Neural cell (in vitro differentiated cells): Measurements from ENCODE around the gene GRID1. TPM values are rescaled to one million over a fixed set of nuclear protein-coding genes. Genes with fewer than 3 reads are reported as not detected.

Experiments
- H2AFZ ChIP-seq: fragments of 200-600, 300-800 bp; sonication (generic), shearing (Covaris generic); 2 replicates; pipeline ENCODE4 v1.6.0; 2014; ENCODE audit warnings: low read depth, mild to moderate bottlenecking, antibody characterized with exemption, low read length, moderate library complexity
- H3F3A ChIP-seq: fragments of 200-600 bp; shearing (Covaris generic); 2 replicates; pipeline ENCODE4 v1.6.1; 2016; ENCODE audit warnings: mild to moderate bottlenecking, moderate library complexity, mixed read lengths, antibody characterized with exemption, low read length; ENCODE audit not compliant: insufficient read depth, poor library complexity, severe bottlenecking
- H3K27ac ChIP-seq: fragments of 200-600, 300-800 bp; sonication (generic), shearing (Covaris generic); 2 replicates; pipeline ENCODE4 v1.5.1; 2014; ENCODE audit warnings: mild to moderate bottlenecking, low read length, moderate library complexity
- H3K27me3 ChIP-seq: fragments of 300-800, 200-600 bp; sonication (generic), shearing (Covaris generic); 2 replicates; pipeline ENCODE4 v1.6.0; 2014; ENCODE audit warnings: mild to moderate bottlenecking, low read depth, low read length, moderate library complexity; ENCODE audit not compliant: insufficient read depth
- H3K36me3 ChIP-seq: fragments of 300-800, 200-600 bp; sonication (generic), shearing (Covaris generic); 2 replicates; pipeline ENCODE4 v1.5.1; 2014; ENCODE audit warnings: mild to moderate bottlenecking, antibody characterized with exemption, low read length, moderate library complexity; ENCODE audit not compliant: insufficient read depth
- H3K4me2 ChIP-seq: fragments of 300-800, 200-600 bp; sonication (generic), shearing (Covaris generic); 2 replicates; pipeline ENCODE4 v1.6.0; 2014; ENCODE audit warnings: mild to moderate bottlenecking, low read length
- H3K4me3 ChIP-seq: fragments of 300-800, 200-600 bp; sonication (generic), shearing (Covaris generic); 2 replicates; pipeline ENCODE4 v1.5.1; 2014; ENCODE audit warnings: mild to moderate bottlenecking, low read length, moderate library complexity
- H3K79me2 ChIP-seq: fragments of 200-600 bp; shearing (Covaris generic); replicated peaks from 2 replicates; pipeline ENCODE4 v1.6.0; 2014; ENCODE audit warnings: mild to moderate bottlenecking, low read length, moderate library complexity; ENCODE audit not compliant: insufficient read depth
- H3K9ac ChIP-seq: fragments of 300-800, 200-600 bp; sonication (generic), shearing (Covaris generic); 2 replicates; pipeline ENCODE4 v1.6.1; 2016; ENCODE audit warnings: mild to moderate bottlenecking, low read length, mixed read lengths
- H3K9me2 ChIP-seq: fragments of 200-600 bp; shearing (Covaris generic); 2 replicates; pipeline ENCODE4 v1.6.1; 2016; ENCODE audit warnings: mild to moderate bottlenecking, low read length, mixed read lengths; ENCODE audit not compliant: insufficient read depth
- H3K9me3 ChIP-seq: fragments of 200-600, 300-800 bp; sonication (generic), shearing (Covaris generic); 2 replicates; pipeline ENCODE4 v1.6.1; 2016; ENCODE audit warnings: mild to moderate bottlenecking, mixed run types, low read length, moderate library complexity, mixed read lengths
- H4K20me1 ChIP-seq: fragments of 200-600 bp; shearing (Covaris generic); 2 replicates; pipeline ENCODE4 v1.6.1; 2016; ENCODE audit warnings: mild to moderate bottlenecking, mixed run types; ENCODE audit not compliant: insufficient read depth
- CTCF ChIP-seq: fragments of 450-650 bp; IDR thresholded peaks from 2 replicates; pipeline ENCODE4 v1.5.1; 2014; ENCODE audit warnings: antibody characterized with exemption, mild to moderate bottlenecking, moderate library complexity; ENCODE audit not compliant: poor library complexity, severe bottlenecking
- EP300 ChIP-seq: fragments of 450-650 bp; conservative IDR thresholded peaks from 2 replicates; pipeline ENCODE4 v1.6.1; 2014; ENCODE audit warnings: antibody characterized with exemption, mild to moderate bottlenecking, moderate library complexity; ENCODE audit not compliant: poor library complexity, severe bottlenecking
- EZH2 ChIP-seq: fragments of 200-600, 300-800 bp; shearing (Covaris generic), sonication (generic); IDR thresholded peaks from 2 replicates; pipeline ENCODE4 v1.6.1; 2014; ENCODE audit warnings: antibody characterized with exemption, low read length, borderline replicate concordance, mild to moderate bottlenecking; ENCODE audit not compliant: insufficient read depth, poor library complexity, severe bottlenecking
- MXI1 ChIP-seq: fragments of 450-650 bp; conservative IDR thresholded peaks from 2 replicates; pipeline ENCODE4 v1.6.1; 2014; ENCODE audit warnings: antibody characterized with exemption, mild to moderate bottlenecking; ENCODE audit not compliant: poor library complexity, severe bottlenecking
- POLR2AphosphoS5 ChIP-seq: IDR thresholded peaks from 2 replicates; pipeline ENCODE4 v1.6.1; 2012
- RAD21 ChIP-seq: fragments of 450-650 bp; conservative IDR thresholded peaks from 2 replicates; pipeline ENCODE4 v1.6.1; 2014; ENCODE audit warnings: antibody characterized with exemption, mild to moderate bottlenecking, moderate library complexity
- REST ChIP-seq: IDR thresholded peaks from 2 replicates; pipeline ENCODE4 v1.6.1; 2012; ENCODE audit warnings: borderline replicate concordance
- SMC3 ChIP-seq: fragments of 450-650 bp; conservative IDR thresholded peaks from 2 replicates; pipeline ENCODE4 v1.6.1; 2014; ENCODE audit warnings: antibody characterized with exemption, mild to moderate bottlenecking, moderate library complexity; ENCODE audit not compliant: poor library complexity
- TAF1 ChIP-seq: IDR thresholded peaks from 2 replicates; pipeline ENCODE4 v1.6.1; 2012; ENCODE audit warnings: low read depth
- polyA plus RNA-seq: library from polyadenylated mRNA; depleted of rRNA; stranded (reverse); fragments of >200 nt; gene quantifications from 2 replicates; pipeline ENCODE4 v1.2.3, GENCODE V29; 2014

The GRID1 gene
- polyA plus RNA-seq, 1 donor from 2014 or later: 7.3 TPM

GRCh38 chr10:86354761-86355540, 11.6 kb downstream of the GRID1 start:
- no peak overlapping the region for H3K27ac ChIP-seq
- no peak overlapping the region for H2AFZ ChIP-seq
- no peaks in the 10 kb centered on the region for H3K27me3 ChIP-seq
- no peak overlapping the region for H3K4me2 ChIP-seq
- no peak overlapping the region for H3K4me3 ChIP-seq
- H3K9me2 ChIP-seq: no peaks in the 10 kb centered on the region
- no peak overlapping the region for H3K9ac ChIP-seq
- no peaks in the 10 kb centered on the region for H3K79me2 ChIP-seq
- H3K9me3 ChIP-seq: no peaks in the 10 kb centered on the region
- no peaks in the 10 kb centered on the region for H3F3A ChIP-seq
- no peaks in the 10 kb centered on the region for H3K36me3 ChIP-seq
- TF ChIP-seq REST (no peak), EZH2 (no peak), RAD21 (no peak), EP300 (no peak)
- H4K20me1 ChIP-seq: no peaks in the 10 kb centered on the region

DNA sequence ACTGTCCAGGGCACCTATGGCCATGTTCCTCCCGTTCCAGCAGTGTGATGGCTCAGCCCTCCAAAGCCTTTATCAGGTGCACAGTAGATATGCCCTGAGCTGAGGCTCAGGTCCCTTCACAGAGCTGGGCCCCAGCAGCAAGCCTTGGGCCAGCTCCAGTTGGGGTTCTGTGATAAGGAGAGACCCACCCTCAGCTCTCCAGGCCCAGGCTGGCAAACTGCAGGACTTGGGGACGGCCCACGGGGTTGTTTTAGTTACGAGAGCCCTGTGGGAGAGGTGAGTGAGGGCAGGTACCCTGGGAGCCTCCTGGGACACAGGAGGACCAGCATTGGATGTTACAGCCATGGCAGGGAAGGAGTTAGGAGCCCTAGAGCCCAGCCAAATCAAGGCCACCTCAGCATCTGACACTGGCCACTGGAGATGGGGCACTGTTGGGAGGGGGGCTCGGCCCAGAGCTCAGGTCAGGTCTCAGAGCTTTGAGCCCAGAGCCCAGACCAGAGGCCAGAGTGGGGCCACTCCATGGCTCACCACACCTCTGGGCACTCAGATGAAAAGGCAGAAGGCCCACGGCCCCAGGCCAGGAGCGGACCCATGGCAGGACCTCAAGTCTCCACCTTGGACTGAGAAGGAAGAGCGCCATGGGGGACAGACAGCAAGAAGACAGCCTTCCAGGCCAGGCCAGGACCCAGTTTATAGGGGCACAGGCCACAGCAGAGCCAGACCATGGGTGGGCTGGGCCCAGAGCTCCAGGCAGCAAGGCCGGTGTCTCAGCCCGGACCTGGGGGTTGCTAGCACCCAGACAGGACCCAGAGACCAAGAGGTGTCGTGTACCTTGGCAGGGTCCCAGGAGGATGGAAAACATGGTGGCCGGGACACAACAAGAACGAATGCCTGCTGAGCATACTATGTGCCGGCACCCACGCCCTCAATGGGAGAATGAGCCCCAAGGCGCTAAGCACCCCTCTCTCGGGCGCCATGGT, 12.8 kb downstream of the GRID1 start:
- no peak overlapping the region for H3K9ac ChIP-seq
- no peak overlapping the region for H3K27ac ChIP-seq

More for the DNA sequence above, 12.8 kb downstream of the GRID1 start:
- Histone ChIP-seq H4K20me1 (no peaks in the 10 kb centered on the region), H3K27me3 (no peaks in the 10 kb centered on the region), H3F3A (no peaks in the 10 kb centered on the region), H3K9me3 (no peaks in the 10 kb centered on the region), H3K9me2 (no peaks in the 10 kb centered on the region), H3K36me3 (no peaks in the 10 kb centered on the region), H3K79me2 (no peaks in the 10 kb centered on the region), H3K4me2 (no peak overlapping the region), H3K4me3 (no peak overlapping the region), H2AFZ (no peak overlapping the region)
- no peak for TF ChIP-seq RAD21
- no peak for TF ChIP-seq REST
- no peak for TF ChIP-seq EP300
- TF ChIP-seq SMC3: no peak
- no peak for TF ChIP-seq TAF1
- TF ChIP-seq EZH2: no peak
- TF ChIP-seq CTCF: no peak
- no peak for TF ChIP-seq POLR2AphosphoS5
- TF ChIP-seq MXI1: no peak
